H1 (cell line): ENCODE measurements around the gene TMTC4. TPM values are rescaled to one million over a fixed set of nuclear protein-coding genes. Genes with fewer than 3 reads are reported as not detected.

Source experiments
- CTCF ChIA-PET: fragments of 300-600 bp; sonication (Branson Sonifier 250); formaldehyde crosslinking; loops from one replicate; lab custom pipeline; 2021; ENCODE audit not compliant: partially characterized antibody; lab: Charles Lee
- POLR2A ChIA-PET: fragments of 300-600 bp; sonication (Branson Sonifier 250); formaldehyde crosslinking; loops from one replicate; lab custom pipeline; 2021; ENCODE audit warnings: inconsistent platforms; ENCODE audit not compliant: partially characterized antibody; lab: Charles Lee
- DNase-seq, 2 experiments: peaks; one replicate each; pipeline versions ENCODE4 v3.0.0 to v3.0.0-alpha.2; 2010 to 2022; ENCODE audit warnings: low spot score in 2 of 2, low read depth in 1 of 2, mixed read lengths in 1 of 2
- FAIRE-seq: peaks from 2 replicates; lab custom pipeline; 2011; peaks lifted over from hg19 to GRCh38; lab: Jason Lieb, UNC
- H2AFZ ChIP-seq: 2 replicates; pipeline ENCODE4 v1.8.1; 2012; ENCODE audit warnings: low read length, inconsistent platforms
- H2AK5ac ChIP-seq: 2 replicates; pipeline ENCODE4 v1.6.1; 2013; ENCODE audit warnings: low read depth, low read length
- H2BK120ac ChIP-seq: replicated peaks from 2 replicates; pipeline ENCODE3; 2013; ENCODE audit warnings: low read depth, low read length, inconsistent platforms
- H2BK12ac ChIP-seq: 2 replicates; pipeline ENCODE4 v1.6.1; 2013; ENCODE audit warnings: low read depth, low read length
- H2BK15ac ChIP-seq: 2 replicates; pipeline ENCODE4 v1.6.1; 2013; ENCODE audit warnings: low read length
- H2BK20ac ChIP-seq: 2 replicates; pipeline ENCODE4 v1.6.1; 2013; ENCODE audit warnings: low read length
- H2BK5ac ChIP-seq: 2 replicates; pipeline ENCODE4 v1.6.1; 2013; ENCODE audit warnings: low read depth, low read length
- H3K14ac ChIP-seq: 2 replicates; pipeline ENCODE4 v1.6.1; 2013; ENCODE audit warnings: inconsistent platforms; ENCODE audit not compliant: insufficient read length
- H3K18ac ChIP-seq: 2 replicates; pipeline ENCODE4 v1.6.1; 2013; ENCODE audit warnings: low read length; ENCODE audit errors: extremely low read depth
- H3K23ac ChIP-seq: 2 replicates; pipeline ENCODE4 v1.6.1; 2013; ENCODE audit warnings: inconsistent platforms; ENCODE audit not compliant: insufficient read length
- H3K23me2 ChIP-seq: 2 replicates; pipeline ENCODE4 v1.6.1; 2013; ENCODE audit warnings: low read depth, low read length
- H3K27ac ChIP-seq: 2 replicates; pipeline ENCODE4 v1.6.1; 2011; ENCODE audit warnings: low read depth, low read length, inconsistent platforms
- H3K27me3 ChIP-seq, 4 experiments: replicated peaks in 1 of 4; 1 replicate in 1 of 4; 2 replicates in 3 of 4; pipeline versions ENCODE4 v1.6.1 to v1.8.1; 2011 to 2013; ENCODE audit warnings: low read length in 3 of 4, mild to moderate bottlenecking in 3 of 4, inconsistent platforms in 2 of 4, mixed read lengths in 2 of 4, moderate library complexity in 1 of 4; ENCODE audit not compliant: control insufficient read depth in 3 of 4, insufficient read depth in 3 of 4; ENCODE audit errors: extremely low read depth in 1 of 4
- H3K36me3 ChIP-seq, 4 experiments: 2 replicates each; pipeline versions ENCODE4 v1.6.1 to v1.8.1; 2011 to 2013; ENCODE audit warnings: mild to moderate bottlenecking in 4 of 4, low read length in 3 of 4, moderate library complexity in 2 of 4, control low read depth in 1 of 4, inconsistent platforms in 1 of 4; ENCODE audit not compliant: insufficient read depth in 4 of 4, control insufficient read depth in 2 of 4
- H3K4ac ChIP-seq: replicated peaks from 2 replicates; pipeline ENCODE3; 2013; ENCODE audit warnings: low read length, low read depth, mixed read lengths, inconsistent platforms; ENCODE audit not compliant: insufficient read length
- H3K4me1 ChIP-seq, 4 experiments: replicated peaks in 1 of 4; 1 replicate in 1 of 4; 2 replicates in 3 of 4; pipeline versions ENCODE4 v1.6.1 to v1.8.1; 2011 to 2013; ENCODE audit warnings: low read length in 3 of 4, inconsistent platforms in 2 of 4, mixed read lengths in 1 of 4; ENCODE audit not compliant: insufficient read depth in 4 of 4, control insufficient read depth in 3 of 4
- H3K4me2 ChIP-seq, 2 experiments: 2 replicates each; pipeline versions ENCODE4 v1.6.1 to v1.8.1; 2011 to 2013; ENCODE audit warnings: low read depth in 2 of 2, low read length in 2 of 2, control low read depth in 1 of 2, inconsistent platforms in 1 of 2, mild to moderate bottlenecking in 1 of 2; ENCODE audit not compliant: insufficient read depth in 1 of 2
- H3K4me3 ChIP-seq, 4 experiments: fragments of 200-600, 300-600 bp in 1 of 4; sonication (generic), shearing (Covaris generic), sonication (Bioruptor Twin) in 1 of 4; 2 replicates each; pipeline versions ENCODE4 v1.5.1 to v1.8.1; 2011 to 2016; ENCODE audit warnings: low read length in 4 of 4, low read depth in 3 of 4, control low read depth in 2 of 4, inconsistent platforms in 2 of 4, mild to moderate bottlenecking in 2 of 4, mixed read lengths in 1 of 4, moderate library complexity in 1 of 4; ENCODE audit not compliant: insufficient read depth in 2 of 4; ENCODE audit errors: extremely low read depth in 1 of 4
- H3K56ac ChIP-seq: replicated peaks from 2 replicates; pipeline ENCODE3; 2013; ENCODE audit warnings: low read depth, mild to moderate bottlenecking, mixed read lengths, low read length, inconsistent platforms; ENCODE audit not compliant: insufficient read length
- H3K79me1 ChIP-seq: 2 replicates; pipeline ENCODE4 v1.6.1; 2013; ENCODE audit warnings: low read depth, low read length, control low read depth
- H3K79me2 ChIP-seq, 2 experiments: 2 replicates each; pipeline versions ENCODE4 v1.6.1 to v1.8.1; 2012 to 2013; ENCODE audit warnings: low read length in 2 of 2, mild to moderate bottlenecking in 2 of 2, inconsistent platforms in 1 of 2; ENCODE audit not compliant: insufficient read depth in 2 of 2, control insufficient read depth in 1 of 2
- H3K9ac ChIP-seq, 4 experiments: replicated peaks in 1 of 4; 1 replicate in 1 of 4; 2 replicates in 3 of 4; pipeline versions ENCODE4 v1.6.1 to v1.8.1; 2011 to 2013; ENCODE audit warnings: low read depth in 3 of 4, low read length in 3 of 4, control low read depth in 2 of 4, mild to moderate bottlenecking in 2 of 4, moderate library complexity in 2 of 4, inconsistent platforms in 1 of 4; ENCODE audit errors: extremely low read depth in 1 of 4
- H3K9me3 ChIP-seq, 2 experiments: 2 replicates each; pipeline versions ENCODE4 v1.6.1 to v1.8.1; 2012 to 2013; ENCODE audit warnings: mild to moderate bottlenecking in 2 of 2, moderate library complexity in 2 of 2, control low read depth in 1 of 2, inconsistent platforms in 1 of 2, low read depth in 1 of 2, low read length in 1 of 2, mixed read lengths in 1 of 2; ENCODE audit not compliant: insufficient read depth in 2 of 2
- H4K20me1 ChIP-seq, 2 experiments: replicated peaks in 1 of 2; 2 replicates each; pipeline versions ENCODE3 to v1.8.1; 2011 to 2013; ENCODE audit warnings: inconsistent platforms in 2 of 2, low read length in 2 of 2, mild to moderate bottlenecking in 1 of 2; ENCODE audit not compliant: insufficient read depth in 2 of 2, control insufficient read depth in 1 of 2
- H4K5ac ChIP-seq: 2 replicates; pipeline ENCODE4 v1.6.1; 2013; ENCODE audit warnings: low read length, low read depth, mixed read lengths, inconsistent platforms; ENCODE audit not compliant: insufficient read length
- H4K8ac ChIP-seq: 2 replicates; pipeline ENCODE4 v1.8.0; 2013; ENCODE audit warnings: mild to moderate bottlenecking, moderate library complexity, low read length, inconsistent platforms; ENCODE audit not compliant: insufficient read depth; ENCODE audit errors: extremely low read depth
- H4K91ac ChIP-seq: replicated peaks from 2 replicates; pipeline ENCODE3; 2013; ENCODE audit warnings: low read length, mixed read lengths, inconsistent platforms; ENCODE audit not compliant: insufficient read length
- BACH1 ChIP-seq: IDR thresholded peaks from 2 replicates; pipeline ENCODE4 v1.6.1; 2012; ENCODE audit warnings: low read length, improper control_type of control experiment
- E2F6 ChIP-seq: IDR thresholded peaks from 2 replicates; pipeline ENCODE4 v1.6.1; 2012; ENCODE audit warnings: inconsistent platforms
- KDM4A ChIP-seq: IDR thresholded peaks from one replicate; pipeline ENCODE4 v1.7.1; 2012; ENCODE audit warnings: low read depth, mild to moderate bottlenecking, moderate library complexity, low read length, inconsistent platforms; ENCODE audit not compliant: severe bottlenecking
- MAX ChIP-seq: IDR thresholded peaks from 2 replicates; pipeline ENCODE4 v1.6.1; 2012; ENCODE audit warnings: inconsistent platforms
- POLR2A ChIP-seq, 2 experiments: IDR thresholded peaks; 1 replicate in 1 of 2; 2 replicates in 1 of 2; pipeline ENCODE4 v1.6.1; 2011; ENCODE audit warnings: low read depth in 2 of 2, low read length in 2 of 2, mild to moderate bottlenecking in 2 of 2; ENCODE audit errors: control extremely low read depth in 1 of 2
- POLR2AphosphoS5 ChIP-seq: IDR thresholded peaks from 2 replicates; pipeline ENCODE4 v1.6.1; 2011; ENCODE audit warnings: low read depth, low read length
- RNF2 ChIP-seq: fragments of 200-900, 300-1000 bp; sonication (generic); IDR thresholded peaks from 2 replicates; pipeline ENCODE4 v1.7.1; 2016; ENCODE audit warnings: borderline replicate concordance, low read depth, mild to moderate bottlenecking, antibody characterized with exemption, low read length; ENCODE audit not compliant: poor library complexity, severe bottlenecking; ENCODE audit errors: missing control alignments
- SIN3A ChIP-seq, 2 experiments: IDR thresholded peaks in 1 of 2; conservative IDR thresholded peaks in 1 of 2; 2 replicates each; pipeline ENCODE4 v1.6.1; 2011 to 2012; ENCODE audit warnings: low read length in 2 of 2, improper control_type of control experiment in 1 of 2, low read depth in 1 of 2, mild to moderate bottlenecking in 1 of 2
- WGBS, 2 experiments: shearing (Covaris generic) in 1 of 2; methylation state at CpG; one replicate each; pipeline versions ENCODE4 v1.1.6 to v1.1.7; 2013 to 2015; ENCODE audit warnings: low lambda C conversion rate in 2 of 2, mixed read lengths in 2 of 2, inconsistent platforms in 1 of 2, low coverage in 1 of 2, missing lambda C conversion rate in 1 of 2; ENCODE audit not compliant: insufficient replicate concordance in 2 of 2, insufficient coverage in 1 of 2, insufficient read length in 1 of 2; ENCODE audit errors: extremely low coverage in 1 of 2, missing lambda C conversion rate in 1 of 2; 5-methylcytosine and 5-hydroxymethylcytosine counted together
- polyA plus RNA-seq, 7 experiments: library from polyadenylated mRNA; depleted of rRNA in 3 of 7; stranded (reverse) in 5 of 7; unstranded in 2 of 7; fragments of >200 nt in 5 of 7; fragments of 200-250 nt in 2 of 7; gene quantifications; 1 replicate in 5 of 7; 2 replicates in 1 of 7; 4 replicates in 1 of 7; pipeline versions ENCODE4 v1.2.1 to v1.2.3, GENCODE V29; 2011 to 2013; ENCODE audit warnings: missing spikeins in 2 of 7, mixed read lengths in 2 of 7
- total RNA-seq: library from RNA; stranded (reverse); fragmentation: NEBNext Ultra II Directional; extraction: Animal tissue kit (Norgen Biotek cat#: 25700); gene quantifications from 2 replicates; pipeline ENCODE4 v1.2.1, GENCODE V29; 2021
- TF ChIP-seq, protein P1 (sequence below): IDR thresholded peaks from 2 replicates; pipeline ENCODE4 v1.6.1; 2011; ENCODE audit warnings: low read length, improper control_type of control experiment

Gene TMTC4
- total and polyA plus RNA-seq, 2 of the 8 experiments (the other 6 are each of a cell fraction or from before 2014, with no cell fraction given), result 26.3 to 42.6 TPM

DNA sequence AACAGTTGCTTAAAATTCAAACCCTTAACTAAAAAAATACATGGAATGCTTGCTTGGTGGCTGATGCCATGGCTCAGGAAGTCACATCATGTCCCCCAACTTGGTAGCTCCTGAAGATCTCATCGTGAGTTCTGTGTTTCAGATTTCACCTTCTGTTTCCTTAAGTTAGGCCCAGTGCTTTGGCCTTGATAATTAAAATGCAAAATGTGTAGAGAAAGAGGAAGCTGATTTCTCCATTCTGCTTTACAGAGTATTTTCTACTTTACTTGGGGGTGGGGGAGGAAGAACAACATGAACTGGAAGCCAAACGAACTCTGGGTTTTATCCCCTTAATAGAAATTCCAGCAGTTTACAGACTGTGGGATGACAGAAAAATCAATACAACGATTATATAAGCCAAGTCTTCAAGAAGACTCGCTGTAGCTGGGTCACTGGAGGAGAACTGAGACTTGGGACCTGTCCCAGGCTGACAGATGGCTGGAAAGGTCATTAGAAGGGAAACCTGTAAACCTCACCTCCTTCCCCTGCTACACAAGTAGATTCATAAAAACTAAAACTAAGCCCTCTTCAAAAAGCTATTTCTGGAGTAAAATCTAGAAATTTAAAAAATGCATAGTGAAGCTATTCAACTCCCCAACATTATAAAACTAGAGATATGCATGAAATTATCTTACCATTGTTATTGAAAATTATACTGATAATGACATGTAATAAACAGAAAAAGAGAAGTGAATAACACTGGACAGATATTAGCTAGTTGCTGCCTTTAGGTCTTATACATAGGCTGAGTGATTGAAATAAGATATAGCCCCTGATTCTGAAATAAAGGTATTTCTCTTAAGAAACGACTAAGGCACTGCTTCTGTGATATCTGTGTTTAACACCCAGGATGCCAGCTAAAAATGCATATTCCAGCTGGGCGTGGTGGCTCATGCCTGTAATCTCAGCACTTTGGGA lies 63.9 kb downstream of the TMTC4 start:
- no peak overlapping the region for H4K91ac ChIP-seq
- H2AK5ac ChIP-seq, result no peak overlapping the region
- no peak overlapping the region for H2AFZ ChIP-seq
- H3K18ac ChIP-seq, result no peak overlapping the region
- no peak overlapping the region for H2BK20ac ChIP-seq
- WGBS, 2 experiments, result 87% methylated on average over 6 of the region's 6 CpGs; no CpG with 5 or more reads in 1 of the 2 experiments
- DNase-seq (no peak), FAIRE-seq (no peak)
- H3K79me2 ChIP-seq, result no peaks in the 10 kb centered on the region
- no peaks in the 10 kb centered on the region; a peak in 1 of 7 replicates for H3K4me1 ChIP-seq
- POLR2A ChIA-PET, result no interaction called here
- CTCF ChIA-PET, result interaction anchor here (0.7 to 1.6 kb wide), 7 partner anchors 15 to 218 kb away, joined by 3 to 6 read pairs (median 3); no protein-coding TSS in a partner anchor
- H3K27me3 ChIP-seq, result no peaks in the 10 kb centered on the region
- no peak overlapping the region for H2BK15ac ChIP-seq
- H3K9ac ChIP-seq, result no peak overlapping the region
- H3K79me1 ChIP-seq, result no peaks in the 10 kb centered on the region
- H3K14ac ChIP-seq, result no peak overlapping the region
- peaks cover 0 to 4% (median 0%) of the 10 kb centered on the region in 4 experiments; a peak in 3 of 8 replicates for H3K36me3 ChIP-seq
- no peak overlapping the region for H3K56ac ChIP-seq
- no peak overlapping the region for H2BK12ac ChIP-seq
- H3K23ac ChIP-seq, result no peak overlapping the region
- no peaks in the 10 kb centered on the region for H3K9me3 ChIP-seq
- H2BK120ac ChIP-seq, result no peak overlapping the region
- H3K27ac ChIP-seq, result no peak overlapping the region
- H4K8ac ChIP-seq, result no peak overlapping the region
- H3K4me2 ChIP-seq, result no peak overlapping the region
- no peaks in the 10 kb centered on the region for H4K20me1 ChIP-seq
- H3K4ac ChIP-seq, result no peak overlapping the region
- H3K23me2 ChIP-seq, result no peaks in the 10 kb centered on the region
- no peak overlapping the region for H4K5ac ChIP-seq
- H3K4me3 ChIP-seq, result no peak overlapping the region
- 0 out of 2 replicates have a peak overlapping the region, but pooled peaks have one; percentile 5 for H2BK5ac ChIP-seq
- no peak for TF ChIP-seq RNF2
- TF ChIP-seq KDM4A, result no peak
- no peak for TF ChIP-seq E2F6
- TF ChIP-seq SIN3A (conservative IDR thresholded peaks at IDR 0.05 in 1 of 2, IDR thresholded peaks at IDR 0.05 in 1 of 2; ENCODE audit: low read depth in 1 of 2, low read length in 2 of 2), result no peak
- TF ChIP-seq, protein P1, sequence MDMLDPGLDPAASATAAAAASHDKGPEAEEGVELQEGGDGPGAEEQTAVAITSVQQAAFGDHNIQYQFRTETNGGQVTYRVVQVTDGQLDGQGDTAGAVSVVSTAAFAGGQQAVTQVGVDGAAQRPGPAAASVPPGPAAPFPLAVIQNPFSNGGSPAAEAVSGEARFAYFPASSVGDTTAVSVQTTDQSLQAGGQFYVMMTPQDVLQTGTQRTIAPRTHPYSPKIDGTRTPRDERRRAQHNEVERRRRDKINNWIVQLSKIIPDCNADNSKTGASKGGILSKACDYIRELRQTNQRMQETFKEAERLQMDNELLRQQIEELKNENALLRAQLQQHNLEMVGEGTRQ, result no peak
- no peak for TF ChIP-seq POLR2A (IDR thresholded peaks at IDR 0.05; ENCODE audit: control extremely low read depth in 1 of 2, low read depth in 2 of 2, low read length in 2 of 2)
- TF ChIP-seq BACH1, result no peak
- no peak for TF ChIP-seq POLR2AphosphoS5
- TF ChIP-seq MAX, result no peak
